A549 (cell line): ENCODE data around the gene NRXN3.

Source experiments
- EP300 ChIP-seq, 2 experiments: fragments of >200 bp; sonication (Bioruptor Twin); formaldehyde crosslinking; IDR thresholded peaks; 2 replicates in 1 of 2; 3 replicates in 1 of 2; pipeline ENCODE4 v1.6.1; 2016 to 2017
- MYC ChIP-seq: IDR thresholded peaks from 2 replicates; pipeline ENCODE4 v1.6.1; 2012; ENCODE audit warnings: mild to moderate bottlenecking, inconsistent platforms, low read length, improper control_type of control experiment, borderline replicate concordance
- NFE2L2 ChIP-seq: fragments of 150-350 bp; conservative IDR thresholded peaks from 2 replicates; pipeline ENCODE4 v1.6.1; 2014; ENCODE audit warnings: low read length
- PHF8 ChIP-seq: fragments of 200-600 bp; sonication (generic); IDR thresholded peaks from 2 replicates; pipeline ENCODE4 v1.6.1; 2016; ENCODE audit warnings: low read depth, mild to moderate bottlenecking, antibody characterized with exemption, moderate library complexity, borderline replicate concordance
- RAD21 ChIP-seq, 2 experiments: fragments of >200 bp in 1 of 2; sonication (Bioruptor Twin) in 1 of 2; formaldehyde crosslinking in 1 of 2; IDR thresholded peaks in 1 of 2; conservative IDR thresholded peaks in 1 of 2; 2 replicates in 1 of 2; 3 replicates in 1 of 2; pipeline ENCODE4 v1.6.1; 2012 to 2018; ENCODE audit warnings: inconsistent platforms in 1 of 2
- RCOR1 ChIP-seq: fragments of 150-350 bp; IDR thresholded peaks from 2 replicates; pipeline ENCODE4 v1.6.1; 2014; ENCODE audit warnings: antibody characterized with exemption, low read length, low read depth
- TP53 ChIP-seq: fragments of 250-450 bp; sonication (Bioruptor Pico); IDR thresholded peaks from 2 replicates; pipeline ENCODE4 v1.5.0; 2021; ENCODE audit warnings: mild to moderate bottlenecking, moderate library complexity
- USF2 ChIP-seq: fragments of 450-650 bp; IDR thresholded peaks from 2 replicates; pipeline ENCODE4 v1.6.1; 2014; ENCODE audit warnings: antibody characterized with exemption
- TF ChIP-seq, protein P1 (sequence below): fragments of >200 bp; sonication (Bioruptor Twin); formaldehyde crosslinking; IDR thresholded peaks from 3 replicates; pipeline ENCODE4 v1.5.1; 2016
- TF ChIP-seq, protein P2 (sequence below): IDR thresholded peaks from 2 replicates; pipeline ENCODE4 v1.6.1; 2012

GRCh38 chr14:78618368-78618767, 448.2 kb downstream of the NRXN3 start:
- TF ChIP-seq PHF8: no peak
- TF ChIP-seq TP53 (CRISPR knock-in tag): no peak
- TF ChIP-seq, protein P1, sequence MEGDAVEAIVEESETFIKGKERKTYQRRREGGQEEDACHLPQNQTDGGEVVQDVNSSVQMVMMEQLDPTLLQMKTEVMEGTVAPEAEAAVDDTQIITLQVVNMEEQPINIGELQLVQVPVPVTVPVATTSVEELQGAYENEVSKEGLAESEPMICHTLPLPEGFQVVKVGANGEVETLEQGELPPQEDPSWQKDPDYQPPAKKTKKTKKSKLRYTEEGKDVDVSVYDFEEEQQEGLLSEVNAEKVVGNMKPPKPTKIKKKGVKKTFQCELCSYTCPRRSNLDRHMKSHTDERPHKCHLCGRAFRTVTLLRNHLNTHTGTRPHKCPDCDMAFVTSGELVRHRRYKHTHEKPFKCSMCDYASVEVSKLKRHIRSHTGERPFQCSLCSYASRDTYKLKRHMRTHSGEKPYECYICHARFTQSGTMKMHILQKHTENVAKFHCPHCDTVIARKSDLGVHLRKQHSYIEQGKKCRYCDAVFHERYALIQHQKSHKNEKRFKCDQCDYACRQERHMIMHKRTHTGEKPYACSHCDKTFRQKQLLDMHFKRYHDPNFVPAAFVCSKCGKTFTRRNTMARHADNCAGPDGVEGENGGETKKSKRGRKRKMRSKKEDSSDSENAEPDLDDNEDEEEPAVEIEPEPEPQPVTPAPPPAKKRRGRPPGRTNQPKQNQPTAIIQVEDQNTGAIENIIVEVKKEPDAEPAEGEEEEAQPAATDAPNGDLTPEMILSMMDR: no peak
- TF ChIP-seq RCOR1: no peak
- no peak for TF ChIP-seq EP300 (IDR thresholded peaks at IDR 0.05)
- TF ChIP-seq RAD21 (conservative IDR thresholded peaks at IDR 0.05 in 1 of 2, IDR thresholded peaks at IDR 0.05 in 1 of 2): no peak
- no peak for TF ChIP-seq MYC
- TF ChIP-seq NFE2L2: no peak
- TF ChIP-seq, protein P2, sequence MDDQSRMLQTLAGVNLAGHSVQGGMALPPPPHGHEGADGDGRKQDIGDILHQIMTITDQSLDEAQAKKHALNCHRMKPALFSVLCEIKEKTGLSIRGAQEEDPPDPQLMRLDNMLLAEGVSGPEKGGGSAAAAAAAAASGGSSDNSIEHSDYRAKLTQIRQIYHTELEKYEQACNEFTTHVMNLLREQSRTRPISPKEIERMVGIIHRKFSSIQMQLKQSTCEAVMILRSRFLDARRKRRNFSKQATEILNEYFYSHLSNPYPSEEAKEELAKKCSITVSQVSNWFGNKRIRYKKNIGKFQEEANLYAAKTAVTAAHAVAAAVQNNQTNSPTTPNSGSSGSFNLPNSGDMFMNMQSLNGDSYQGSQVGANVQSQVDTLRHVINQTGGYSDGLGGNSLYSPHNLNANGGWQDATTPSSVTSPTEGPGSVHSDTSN: no peak
- no peak for TF ChIP-seq USF2
